ENCODE results near the gene KCNK5.

DNA sequence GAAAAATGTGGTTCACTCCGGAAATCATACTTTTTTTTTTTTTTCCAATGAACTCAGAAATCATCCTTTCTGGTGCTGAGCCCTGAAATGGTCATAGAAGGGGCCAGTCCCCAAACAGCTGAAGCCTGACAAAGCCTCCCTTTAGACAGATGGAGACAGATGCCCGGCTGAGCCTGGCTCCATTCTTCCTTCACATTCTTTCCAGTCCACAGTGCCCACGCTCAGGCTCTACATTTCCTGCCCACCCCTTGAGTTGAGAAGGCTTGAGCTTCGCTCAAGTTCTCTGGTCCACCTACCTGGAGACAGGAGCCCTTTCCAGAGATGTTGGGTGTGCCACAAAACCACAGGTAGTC lies 41.2 kb downstream of the KCNK5 start:
- TF ChIP-seq POLR2A (IDR thresholded peaks at IDR 0.05; ENCODE audit: low read length) = no peak
- no peak for TF ChIP-seq GATA1 (IDR thresholded peaks at IDR 0.05; ENCODE audit: low read depth, low read length)

Measured in erythroblast (primary cell).